MM.1S (cell line): ENCODE data around the gene TTLL11.

Experiments used
- DNase-seq: peaks from one replicate; pipeline ENCODE4 v3.0.0-alpha.2; 2015
- H2AFZ ChIP-seq: fragments of 300-600 bp; sonication (generic); 2 replicates; pipeline ENCODE4 v1.6.0; 2016; ENCODE audit warnings: antibody characterized with exemption, low read length
- H3F3A ChIP-seq: fragments of 300-600 bp; sonication (generic); 2 replicates; pipeline ENCODE4 v1.6.1; 2016; ENCODE audit warnings: mild to moderate bottlenecking, antibody characterized with exemption, low read length, moderate library complexity, mixed read lengths; ENCODE audit not compliant: insufficient read depth
- H3K27ac ChIP-seq: fragments of 300-600 bp; sonication (generic); 2 replicates; pipeline ENCODE4 v1.5.1; 2016; ENCODE audit warnings: mild to moderate bottlenecking, low read length
- H3K27me3 ChIP-seq: fragments of 300-600 bp; sonication (generic); replicated peaks from 2 replicates; pipeline ENCODE4 v1.6.0; 2016; ENCODE audit warnings: low read length; ENCODE audit not compliant: insufficient read depth
- H3K36me3 ChIP-seq: fragments of 300-600 bp; sonication (generic); replicated peaks from 2 replicates; pipeline ENCODE4 v1.6.1; 2016; ENCODE audit warnings: mild to moderate bottlenecking, low read length, mixed read lengths; ENCODE audit not compliant: insufficient read depth
- H3K4me1 ChIP-seq: fragments of 300-600 bp; sonication (generic); 2 replicates; pipeline ENCODE4 v1.6.1; 2016; ENCODE audit warnings: low read length, mixed read lengths
- H3K4me2 ChIP-seq: fragments of 300-600 bp; sonication (generic); 2 replicates; pipeline ENCODE4 v1.6.0; 2016; ENCODE audit warnings: low read depth, low read length
- H3K4me3 ChIP-seq: fragments of 300-600 bp; sonication (generic); 2 replicates; pipeline ENCODE4 v1.5.1; 2016; ENCODE audit warnings: low read length, mixed read lengths
- H3K79me2 ChIP-seq: fragments of 300-600 bp; sonication (generic); 2 replicates; pipeline ENCODE4 v1.6.1; 2016; ENCODE audit warnings: mixed run types, low read length, mixed read lengths
- H3K9ac ChIP-seq: fragments of 300-600 bp; sonication (generic); 2 replicates; pipeline ENCODE4 v1.6.1; 2016; ENCODE audit warnings: low read length, mixed read lengths
- H3K9me2 ChIP-seq: fragments of 300-600 bp; sonication (generic); replicated peaks from 2 replicates; pipeline ENCODE4 v1.6.1; 2016; ENCODE audit warnings: mild to moderate bottlenecking, low read length, mixed read lengths; ENCODE audit not compliant: insufficient read depth
- H3K9me3 ChIP-seq: fragments of 300-600 bp; sonication (generic); replicated peaks from 2 replicates; pipeline ENCODE4 v1.6.1; 2016; ENCODE audit warnings: mild to moderate bottlenecking, low read length, mixed read lengths; ENCODE audit not compliant: insufficient read depth
- H4K20me1 ChIP-seq: fragments of 300-600 bp; sonication (generic); 2 replicates; pipeline ENCODE4 v1.6.1; 2016; ENCODE audit warnings: mild to moderate bottlenecking, low read length, moderate library complexity, mixed read lengths; ENCODE audit not compliant: insufficient read depth
- EZH2 ChIP-seq: fragments of 300-600 bp; sonication (generic); optimal IDR thresholded peaks from 2 replicates; pipeline ENCODE3; 2017; ENCODE audit warnings: low read depth, mild to moderate bottlenecking, antibody characterized with exemption, low read length, mixed read lengths
- EZH2phosphoT487 ChIP-seq: fragments of 300-600 bp; sonication (generic); IDR thresholded peaks from 2 replicates; pipeline ENCODE4 v1.6.1; 2018; ENCODE audit warnings: antibody characterized with exemption, low read length
- TF ChIP-seq, protein P1 (sequence below): fragments of 300-600 bp; sonication (generic); IDR thresholded peaks from 2 replicates; pipeline ENCODE4 v1.5.1; 2016; ENCODE audit warnings: antibody characterized with exemption, low read length, mixed read lengths

Gene TTLL11

DNA sequence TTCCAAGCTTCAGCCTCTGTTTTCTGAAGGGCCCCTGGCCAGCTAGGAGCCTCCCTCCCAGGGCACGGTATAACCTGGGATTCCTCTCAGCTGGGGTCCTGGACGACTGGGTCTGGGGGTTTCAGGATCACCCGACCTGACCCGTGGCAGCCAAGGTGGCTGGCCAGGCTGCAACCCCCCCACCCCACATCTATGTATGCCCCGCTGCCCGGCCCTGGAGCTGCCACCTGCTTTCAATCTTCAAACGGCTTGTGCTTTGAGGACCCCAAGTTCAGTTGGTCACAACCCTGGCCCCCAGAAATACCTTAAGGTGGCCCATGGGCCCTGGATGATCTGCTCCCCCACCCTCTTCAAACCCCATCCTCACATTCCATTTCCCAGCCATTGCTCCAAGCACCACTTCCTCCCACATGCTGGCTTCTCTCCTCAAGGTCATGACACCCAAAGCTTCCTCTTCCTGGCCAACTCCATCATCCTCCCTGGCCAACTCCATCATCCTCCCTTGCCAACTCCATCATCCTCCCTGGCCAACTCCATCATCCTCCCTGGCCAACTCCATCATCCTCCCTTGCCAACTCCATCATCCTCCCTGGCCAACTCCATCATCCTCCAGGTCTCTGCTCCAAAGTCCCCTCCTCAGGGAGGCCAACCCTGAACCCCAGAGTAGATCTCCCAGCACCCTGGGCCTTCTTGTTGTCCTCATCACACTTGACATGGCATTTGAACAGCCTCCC lies 17.2 kb upstream of the TTLL11 start:
- no peak for TF ChIP-seq EZH2
- no peak for TF ChIP-seq EZH2phosphoT487
- TF ChIP-seq, protein P1, sequence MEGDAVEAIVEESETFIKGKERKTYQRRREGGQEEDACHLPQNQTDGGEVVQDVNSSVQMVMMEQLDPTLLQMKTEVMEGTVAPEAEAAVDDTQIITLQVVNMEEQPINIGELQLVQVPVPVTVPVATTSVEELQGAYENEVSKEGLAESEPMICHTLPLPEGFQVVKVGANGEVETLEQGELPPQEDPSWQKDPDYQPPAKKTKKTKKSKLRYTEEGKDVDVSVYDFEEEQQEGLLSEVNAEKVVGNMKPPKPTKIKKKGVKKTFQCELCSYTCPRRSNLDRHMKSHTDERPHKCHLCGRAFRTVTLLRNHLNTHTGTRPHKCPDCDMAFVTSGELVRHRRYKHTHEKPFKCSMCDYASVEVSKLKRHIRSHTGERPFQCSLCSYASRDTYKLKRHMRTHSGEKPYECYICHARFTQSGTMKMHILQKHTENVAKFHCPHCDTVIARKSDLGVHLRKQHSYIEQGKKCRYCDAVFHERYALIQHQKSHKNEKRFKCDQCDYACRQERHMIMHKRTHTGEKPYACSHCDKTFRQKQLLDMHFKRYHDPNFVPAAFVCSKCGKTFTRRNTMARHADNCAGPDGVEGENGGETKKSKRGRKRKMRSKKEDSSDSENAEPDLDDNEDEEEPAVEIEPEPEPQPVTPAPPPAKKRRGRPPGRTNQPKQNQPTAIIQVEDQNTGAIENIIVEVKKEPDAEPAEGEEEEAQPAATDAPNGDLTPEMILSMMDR: no peak
- Histone ChIP-seq H3F3A (no peaks in the 10 kb centered on the region), H3K4me1 (no peaks in the 10 kb centered on the region), H3K9ac (no peak overlapping the region), H3K27ac (no peak overlapping the region), H3K4me3 (no peak overlapping the region), H3K9me2 (no peaks in the 10 kb centered on the region), H3K36me3 (no peaks in the 10 kb centered on the region), H3K79me2 (no peaks in the 10 kb centered on the region), H2AFZ (no peak overlapping the region), H3K27me3 (peaks cover 2% of the 10 kb centered on the region; the same call in 1 of the 2 replicates), H4K20me1 (no peaks in the 10 kb centered on the region), H3K4me2 (no peak overlapping the region), H3K9me3 (no peaks in the 10 kb centered on the region)
- no peak for DNase-seq

DNA sequence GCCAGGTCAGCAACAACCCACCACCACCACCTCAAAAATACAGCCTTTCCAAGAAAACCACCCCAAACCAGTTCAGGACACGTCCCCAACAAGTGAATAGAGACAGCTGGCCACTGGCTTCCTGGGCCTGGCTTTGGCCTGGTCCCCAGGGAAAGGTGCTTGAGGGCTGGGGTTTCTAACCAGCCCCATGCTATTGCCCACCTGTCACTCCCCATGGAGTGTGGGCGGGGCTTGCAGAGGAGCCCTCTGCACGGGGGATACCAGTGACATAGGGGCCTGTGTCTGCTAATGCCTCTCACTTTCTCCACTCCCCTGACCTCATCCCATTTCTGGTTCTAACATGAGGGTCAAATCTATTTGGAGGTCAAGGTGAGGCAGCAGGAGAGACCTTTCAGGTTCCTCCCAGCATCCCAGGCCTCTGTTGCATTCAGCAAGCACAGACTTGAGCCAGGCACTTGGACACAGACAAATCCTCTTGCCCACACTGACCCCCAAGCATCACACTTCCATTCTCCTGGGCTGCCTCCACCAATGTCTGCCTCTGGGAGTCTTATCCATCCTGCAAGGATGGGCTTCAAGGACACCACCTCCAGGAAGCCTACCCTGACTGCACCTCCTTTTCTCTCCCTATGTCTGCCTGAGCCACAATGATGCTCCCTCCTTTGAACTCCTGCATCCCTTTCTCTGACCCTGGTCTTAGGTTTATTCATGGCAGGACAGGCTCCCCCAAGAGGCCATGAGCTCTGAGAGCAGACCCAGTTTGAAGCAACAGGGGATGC lies 16.1 kb upstream of the TTLL11 start:
- Histone ChIP-seq H3K4me3 (no peak overlapping the region), H3K9me3 (no peaks in the 10 kb centered on the region), H3F3A (no peaks in the 10 kb centered on the region), H3K27me3 (no peaks in the 10 kb centered on the region), H3K9ac (no peak overlapping the region), H4K20me1 (no peaks in the 10 kb centered on the region), H2AFZ (no peak overlapping the region), H3K27ac (no peak overlapping the region), H3K4me2 (no peak overlapping the region), H3K4me1 (no peaks in the 10 kb centered on the region), H3K9me2 (no peaks in the 10 kb centered on the region), H3K79me2 (no peaks in the 10 kb centered on the region), H3K36me3 (no peaks in the 10 kb centered on the region)
- DNase-seq: no peak
- TF ChIP-seq, protein P1: no peak
- TF ChIP-seq EZH2phosphoT487 (no peak), EZH2 (no peak)

DNA sequence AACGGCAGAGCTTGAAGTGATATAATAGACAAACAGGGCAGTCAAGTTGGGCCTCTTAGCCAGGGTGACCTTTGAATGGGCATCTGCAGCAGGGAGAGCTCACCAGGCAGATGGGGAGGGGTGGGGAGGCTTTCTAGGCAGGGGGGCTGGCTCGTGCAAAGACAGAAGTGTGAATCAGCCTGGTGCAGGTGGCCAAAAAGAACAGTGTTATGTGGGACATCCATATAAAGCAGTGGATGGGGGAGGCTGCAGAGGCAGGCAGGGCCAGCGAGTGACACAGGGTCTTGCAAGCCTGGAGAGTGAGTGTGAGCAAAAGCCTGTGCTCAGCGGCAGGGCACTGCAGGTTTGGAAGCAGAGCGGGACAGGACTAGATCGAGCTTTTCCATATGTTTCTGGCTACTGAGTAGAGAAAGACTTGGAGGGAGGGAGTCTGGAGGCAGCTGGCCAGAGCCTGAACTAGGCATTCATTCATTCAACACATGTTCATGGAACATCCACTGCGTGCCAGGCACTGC lies 14.2 kb upstream of the TTLL11 start:
- no peak overlapping the region for H2AFZ ChIP-seq
- no peak for DNase-seq
- no peak overlapping the region for H3K4me2 ChIP-seq
- H3K4me1 ChIP-seq: no peaks in the 10 kb centered on the region
- no peak for TF ChIP-seq EZH2phosphoT487
- TF ChIP-seq EZH2: no peak
- TF ChIP-seq, protein P1: no peak
- H3K4me3 ChIP-seq: no peak overlapping the region
- H3K27ac ChIP-seq: no peak overlapping the region
- H4K20me1 ChIP-seq: no peaks in the 10 kb centered on the region
- H3K9ac ChIP-seq: no peak overlapping the region
- no peaks in the 10 kb centered on the region for H3K27me3 ChIP-seq
- no peaks in the 10 kb centered on the region for H3K36me3 ChIP-seq
- no peaks in the 10 kb centered on the region for H3K9me3 ChIP-seq
- H3F3A ChIP-seq: no peaks in the 10 kb centered on the region
- H3K79me2 ChIP-seq: no peaks in the 10 kb centered on the region
- no peaks in the 10 kb centered on the region for H3K9me2 ChIP-seq
